ENCODE results near the gene FAM131B.
A peak's percentile ranks its signal among the peaks of the same experiment; 100 is the strongest.
"Not testable (repeated sequence)": the region's sequence is repeated elsewhere in the genome, so short reads cannot be mapped to it uniquely, and the experiment has no call there.

FAM131B gene

GRCh38 chr7:143394777-143395176 lies 32.3 kb upstream of the FAM131B start:
- DNase-seq, result no peak

GRCh38 chr7:143394068-143394467 lies 31.6 kb upstream of the FAM131B start:
- no peak for DNase-seq

GRCh38 chr7:143393267-143394041 lies 30.9 kb upstream of the FAM131B start:
- no peak for DNase-seq

DNA sequence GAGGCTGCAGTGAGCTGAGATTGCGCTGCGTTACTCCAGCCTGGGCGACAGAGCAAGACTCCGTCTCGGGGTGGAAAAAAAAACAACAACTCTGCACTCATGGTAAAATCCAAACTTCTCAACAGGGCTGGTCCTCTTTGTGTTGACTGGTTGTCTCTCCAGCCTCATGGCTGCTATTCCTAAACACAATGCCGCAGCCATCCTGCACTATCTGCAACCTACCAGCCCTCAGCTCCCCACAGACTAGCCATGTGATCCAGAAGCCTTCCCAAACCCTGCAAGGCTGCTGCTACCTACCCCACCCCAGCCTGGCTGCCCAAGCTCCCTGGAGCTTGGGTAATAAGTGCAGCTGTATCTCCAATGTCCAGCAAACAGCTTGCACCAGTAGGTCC lies 30.4 kb upstream of the FAM131B start:
- DNase-seq, result no peak

DNA sequence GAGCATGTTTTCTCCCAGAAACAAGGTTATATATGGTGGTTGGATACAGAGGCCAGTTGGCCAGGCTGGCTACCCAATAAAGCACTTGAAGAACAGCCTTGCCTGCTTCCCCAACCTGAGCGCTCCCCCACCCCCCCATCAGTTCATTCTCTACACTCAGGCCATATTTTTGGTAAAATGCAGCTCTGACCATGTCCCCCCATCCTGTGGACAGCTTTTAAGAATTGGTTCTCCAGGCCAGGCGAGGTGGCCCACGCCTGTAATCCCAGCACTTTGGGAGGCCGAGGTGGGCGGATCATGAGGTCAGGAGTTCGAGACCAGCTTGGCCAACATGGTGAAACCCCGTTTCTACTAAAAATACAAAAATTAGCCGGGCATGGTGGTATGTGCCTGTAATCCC lies 29.9 kb upstream of the FAM131B start:
- DNase-seq, result not testable (repeated sequence)

DNA sequence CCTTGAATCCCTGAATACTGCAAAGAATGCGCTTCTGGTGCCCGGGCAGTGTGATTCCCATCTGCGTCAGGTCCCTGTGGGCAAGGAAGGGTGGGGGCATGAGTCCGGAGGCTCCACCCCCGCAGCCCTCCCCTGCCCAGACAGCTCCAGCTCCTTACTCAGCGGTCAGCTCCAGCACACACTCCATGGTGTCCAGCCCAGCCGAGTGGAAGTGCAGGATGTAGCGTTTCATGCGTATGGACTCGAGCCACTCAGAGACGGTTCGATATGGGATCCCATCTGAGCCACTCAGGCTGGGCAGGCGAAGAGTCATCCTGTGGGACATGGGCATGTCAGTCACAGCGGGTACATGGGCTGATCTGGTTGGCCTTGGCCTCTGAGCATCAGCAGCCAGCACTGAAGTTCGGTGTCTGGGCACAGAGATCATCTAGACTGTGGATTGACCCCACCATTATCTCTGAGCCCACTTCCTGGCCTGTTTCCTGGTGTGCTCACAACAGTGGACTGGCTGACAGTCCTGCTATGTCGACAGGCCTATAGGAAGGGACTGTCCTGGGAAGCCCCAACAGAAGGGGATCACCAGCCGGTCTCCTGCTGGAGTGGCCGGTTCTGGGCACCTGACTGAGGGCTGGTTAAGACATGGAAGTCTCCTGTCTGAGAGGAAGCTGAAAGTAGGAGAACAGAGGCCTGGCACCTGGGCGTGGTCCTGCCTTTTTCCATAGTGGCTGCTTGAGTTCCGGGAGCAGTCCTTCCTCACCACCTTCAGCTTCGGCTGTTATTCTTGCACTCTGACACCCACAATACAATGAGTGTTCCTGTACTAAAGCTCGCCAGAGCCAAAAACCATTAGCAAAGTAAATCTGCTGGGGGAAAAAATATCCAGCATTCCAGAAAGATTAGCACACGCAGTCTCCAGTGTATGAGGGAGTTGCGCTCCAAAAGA lies 29.2 kb upstream of the FAM131B start:
- no peak for DNase-seq

DNA sequence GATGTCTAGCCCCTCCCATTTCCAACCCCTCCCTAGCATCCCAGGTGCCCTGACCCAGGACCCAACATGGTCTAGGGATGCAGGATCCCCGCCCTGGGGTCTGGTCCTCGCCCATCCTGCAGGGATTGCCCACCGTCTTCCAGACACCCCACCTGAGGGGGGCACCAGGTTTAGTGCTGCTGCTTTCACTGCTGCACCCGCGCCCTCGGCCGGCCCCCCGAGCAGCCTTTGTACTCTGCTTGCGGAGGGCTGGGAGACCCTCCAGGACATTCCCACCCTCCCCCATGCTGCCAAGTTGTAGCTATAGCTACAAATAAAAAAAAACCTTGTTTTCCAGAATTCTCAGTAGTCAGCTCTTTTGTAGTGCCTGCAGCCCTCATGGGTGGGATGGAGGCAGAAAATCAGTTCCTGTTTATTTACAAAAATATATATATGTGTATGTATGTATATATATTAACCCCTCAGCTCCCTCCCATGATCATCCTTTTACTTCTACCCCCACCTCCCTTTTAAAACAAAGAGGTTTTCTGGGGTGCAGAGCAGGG lies 28.3 kb upstream of the FAM131B start:
- DNase-seq, result no peak

DNA sequence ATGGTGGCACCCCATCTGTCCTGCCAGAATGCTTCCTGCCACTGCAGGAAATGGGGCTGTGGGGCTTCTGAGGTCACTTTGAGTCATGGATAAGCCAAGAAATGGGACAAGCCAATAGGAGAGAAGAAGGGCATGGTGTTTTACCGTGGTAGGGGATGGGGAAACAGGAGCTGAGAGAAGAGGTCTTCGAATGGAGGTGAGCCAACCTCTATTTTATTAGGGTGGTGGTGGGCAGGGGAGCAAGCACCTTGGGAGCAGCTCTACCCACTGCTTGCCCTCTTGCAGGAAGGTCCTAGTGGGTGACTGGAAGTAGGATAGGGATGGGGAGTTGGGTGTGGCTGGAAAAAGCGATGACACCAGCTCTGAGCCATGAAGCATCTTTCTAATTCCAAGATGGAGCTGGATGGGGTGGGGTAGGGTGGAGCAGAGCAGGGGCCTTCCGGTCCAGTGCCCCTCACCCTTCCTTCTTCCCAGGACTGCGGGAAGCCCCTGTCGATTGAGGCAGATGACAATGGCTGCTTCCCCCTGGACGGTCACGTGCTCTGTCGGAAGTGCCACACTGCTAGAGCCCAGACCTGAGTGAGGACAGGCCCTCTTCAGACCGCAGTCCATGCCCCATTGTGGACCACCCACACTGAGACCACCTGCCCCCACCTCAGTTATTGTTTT lies 27.7 kb upstream of the FAM131B start:
- no peak for DNase-seq

- DNase-seq, result no peak
Observed at GRCh38 chr7:143389316-143390103, 27.0 kb upstream of the FAM131B start.

DNA sequence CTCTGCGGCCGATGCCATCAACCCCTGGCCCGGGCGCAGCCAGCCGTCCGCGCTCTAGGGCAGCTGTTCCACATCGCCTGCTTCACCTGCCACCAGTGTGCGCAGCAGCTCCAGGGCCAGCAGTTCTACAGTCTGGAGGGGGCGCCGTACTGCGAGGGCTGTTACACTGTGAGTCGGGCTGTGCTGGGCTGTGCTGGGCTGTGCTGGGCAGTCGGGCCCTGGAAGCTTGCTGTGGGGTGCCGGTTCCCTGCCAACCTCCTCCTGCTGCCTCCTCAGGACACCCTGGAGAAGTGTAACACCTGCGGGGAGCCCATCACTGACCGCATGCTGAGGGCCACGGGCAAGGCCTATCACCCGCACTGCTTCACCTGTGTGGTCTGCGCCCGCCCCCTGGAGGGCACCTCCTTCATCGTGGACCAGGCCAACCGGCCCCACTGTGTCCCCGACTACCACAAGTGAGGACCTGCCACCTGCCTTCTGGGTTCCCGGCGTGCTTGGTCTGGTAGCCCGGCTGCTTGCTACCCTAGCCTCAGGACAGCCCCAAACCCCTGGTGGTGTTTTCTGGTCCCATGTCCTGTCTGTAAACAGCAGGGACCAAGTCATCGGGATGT lies 26.1 kb upstream of the FAM131B start:
- no peak for DNase-seq

DNA sequence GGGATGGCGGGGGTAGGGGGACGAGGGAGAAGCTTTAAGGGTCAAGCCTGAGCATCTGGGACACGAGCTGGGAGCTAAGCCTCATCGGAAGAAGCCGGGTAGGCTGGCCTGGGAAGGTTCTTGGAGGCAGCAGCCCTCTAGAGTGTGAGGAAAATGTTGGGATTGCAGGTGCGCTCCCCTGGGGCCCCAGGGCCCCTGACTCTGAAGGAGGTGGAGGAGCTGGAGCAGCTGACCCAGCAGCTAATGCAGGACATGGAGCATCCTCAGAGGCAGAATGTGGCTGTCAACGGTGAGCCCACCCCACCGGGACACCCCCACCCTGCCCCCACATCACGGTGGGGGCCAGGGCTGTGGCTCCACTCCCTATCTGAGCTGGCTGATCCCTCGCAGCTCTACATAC lies 25.5 kb upstream of the FAM131B start:
- no peak for DNase-seq

DNA sequence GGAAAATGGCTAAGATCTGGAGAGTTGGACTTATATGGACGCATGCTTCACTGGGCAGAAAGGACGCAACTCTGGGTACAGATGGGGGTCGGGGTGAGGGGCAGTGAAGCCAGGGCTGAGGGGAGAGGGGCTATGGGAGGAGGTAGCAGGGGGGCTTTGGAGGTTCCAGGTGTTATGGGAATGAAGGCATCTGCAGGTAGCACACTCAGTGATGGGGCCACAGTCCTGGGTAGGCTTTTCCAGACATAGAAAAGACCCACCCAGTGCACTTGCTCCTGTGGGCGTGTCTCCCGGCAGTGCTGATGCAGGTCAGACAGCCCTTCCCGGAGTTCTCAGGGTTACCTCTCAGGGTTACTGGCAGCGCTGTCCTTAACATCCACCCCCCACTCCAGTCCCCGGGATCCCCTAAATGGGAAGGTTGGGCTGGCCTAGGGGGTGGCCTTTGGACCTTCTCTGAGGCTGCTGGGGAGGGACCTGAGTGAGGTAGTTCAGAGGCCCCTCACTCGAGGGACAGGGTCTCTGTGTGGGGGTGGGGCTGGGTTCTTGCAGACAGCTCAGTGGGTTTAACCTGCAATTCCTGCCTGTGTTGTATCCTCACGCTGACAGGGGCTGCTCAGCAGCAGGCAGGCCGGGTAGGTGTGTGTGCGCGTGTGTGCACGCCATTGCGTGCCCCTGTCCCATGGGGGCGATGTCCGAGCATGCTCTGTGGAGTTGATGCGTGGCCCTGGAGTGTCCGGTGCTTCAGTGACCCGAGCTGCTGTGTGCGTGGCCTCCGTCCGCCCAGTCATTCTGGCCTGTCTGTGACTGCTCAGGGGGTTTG lies 24.9 kb upstream of the FAM131B start:
- no peak for DNase-seq

- DNase-seq, result peak; percentile 45
Observed at GRCh38 chr7:143385891-143386781, 23.6 kb upstream of the FAM131B start.

- no peak for DNase-seq
Observed at GRCh38 chr7:143384661-143385631, 22.4 kb upstream of the FAM131B start.

- DNase-seq, result no peak
Observed at GRCh38 chr7:143384148-143384547, 21.6 kb upstream of the FAM131B start.

DNA sequence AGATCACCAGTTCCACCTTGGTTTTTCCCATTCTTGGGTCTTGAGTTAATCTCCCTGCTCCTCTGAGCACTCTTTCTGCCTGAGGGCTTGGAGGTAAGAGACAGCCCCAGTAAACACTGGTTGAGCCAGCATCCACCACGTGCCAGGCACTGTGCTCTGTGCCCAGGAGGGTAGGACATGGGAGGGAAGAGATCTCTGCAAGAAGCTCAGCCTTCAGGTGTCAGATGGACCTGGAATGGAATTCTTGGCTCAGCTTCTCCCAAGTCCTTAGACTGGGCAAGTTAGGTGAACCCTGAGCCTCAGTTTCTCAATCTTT lies 21.1 kb upstream of the FAM131B start:
- DNase-seq, result no peak

- no peak for DNase-seq
Observed at GRCh38 chr7:143382791-143383641, 20.5 kb upstream of the FAM131B start.
